NOMO-1 (cell line): ENCODE measurements around the gene ARHGEF4.

Experiments
- DNase-seq, 2 experiments: peaks; one replicate each; lab custom pipeline; 2025; ENCODE audit not compliant: unreplicated experiment in 2 of 2; lab: John Stamatoyannopoulos, UW

ARHGEF4 gene

DNA sequence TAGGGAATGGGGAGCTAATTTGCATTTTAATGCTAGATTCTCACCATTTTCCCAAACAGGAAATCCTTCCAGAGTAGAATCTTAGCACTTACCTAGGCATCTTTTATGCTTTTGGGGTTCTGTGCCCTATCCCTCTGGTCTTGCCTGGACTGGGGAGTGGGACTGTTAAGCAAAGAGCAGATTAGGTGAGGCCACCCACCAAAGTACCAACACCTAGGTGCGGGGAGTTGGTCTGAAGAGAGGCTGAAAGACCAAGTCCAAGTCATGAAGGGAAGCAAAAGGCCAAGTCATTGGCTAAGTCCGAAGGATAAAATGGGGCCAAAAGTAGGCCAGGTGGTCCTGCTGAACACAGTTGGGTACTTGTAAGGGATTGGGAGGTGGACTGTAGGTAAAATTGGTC lies 169.8 kb downstream of the ARHGEF4 start:
- no peak for DNase-seq

DNA sequence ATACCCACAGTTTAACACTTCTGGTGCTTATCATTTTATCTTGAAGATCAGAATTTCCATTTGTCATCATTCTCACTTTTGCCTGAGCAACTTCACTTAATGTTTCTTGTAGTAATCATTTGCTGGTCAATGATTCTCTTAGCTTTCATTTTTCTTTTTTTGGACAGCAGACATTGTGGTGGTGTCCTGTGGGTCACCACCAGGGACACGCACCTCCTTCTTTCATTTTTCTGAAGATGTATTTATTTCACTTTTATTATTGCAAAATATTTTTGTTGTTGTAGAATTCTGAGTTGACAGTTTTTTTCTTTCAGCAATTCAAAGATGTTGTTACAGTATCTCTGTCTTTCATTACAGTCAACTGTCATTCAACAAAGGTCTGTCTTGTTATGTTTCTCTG lies 172.3 kb downstream of the ARHGEF4 start:
- DNase-seq, result no peak

DNA sequence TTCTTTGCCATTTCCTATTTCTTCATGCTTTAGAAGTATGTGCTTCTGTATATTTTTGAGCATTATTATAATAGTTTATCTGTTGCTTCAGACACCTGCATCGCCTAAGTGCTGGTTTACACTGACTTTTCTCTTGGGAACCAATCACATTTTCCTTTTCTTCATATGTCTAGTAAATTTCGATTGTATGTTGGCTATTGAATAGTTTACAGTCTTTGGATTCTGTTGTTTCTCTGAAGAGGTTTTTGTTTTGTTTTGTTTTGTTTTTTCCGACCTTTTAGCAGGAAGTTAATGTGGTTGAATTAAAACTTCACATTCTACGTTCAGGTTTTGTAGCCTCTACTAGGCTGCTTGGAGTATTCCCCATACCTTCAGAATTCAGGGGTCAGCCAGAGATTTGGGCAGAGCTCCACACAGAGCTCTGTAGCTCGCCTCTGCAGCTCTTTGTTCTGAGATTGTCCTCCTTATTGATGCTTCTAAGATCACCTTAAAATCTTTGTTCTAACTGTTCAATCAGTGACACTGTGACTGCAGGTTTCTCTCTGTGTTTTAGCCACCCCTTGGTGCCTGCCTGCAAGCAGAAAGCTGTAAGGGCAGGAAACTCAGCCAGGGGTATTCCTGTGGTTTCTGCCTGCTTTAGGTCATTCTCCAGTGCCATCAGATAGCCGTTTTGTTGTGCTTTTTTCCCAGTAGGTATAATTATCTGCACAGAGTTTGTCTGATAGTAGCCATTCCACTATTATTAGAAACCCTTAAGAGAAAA lies 173.2 kb downstream of the ARHGEF4 start:
- no peak for DNase-seq

DNA sequence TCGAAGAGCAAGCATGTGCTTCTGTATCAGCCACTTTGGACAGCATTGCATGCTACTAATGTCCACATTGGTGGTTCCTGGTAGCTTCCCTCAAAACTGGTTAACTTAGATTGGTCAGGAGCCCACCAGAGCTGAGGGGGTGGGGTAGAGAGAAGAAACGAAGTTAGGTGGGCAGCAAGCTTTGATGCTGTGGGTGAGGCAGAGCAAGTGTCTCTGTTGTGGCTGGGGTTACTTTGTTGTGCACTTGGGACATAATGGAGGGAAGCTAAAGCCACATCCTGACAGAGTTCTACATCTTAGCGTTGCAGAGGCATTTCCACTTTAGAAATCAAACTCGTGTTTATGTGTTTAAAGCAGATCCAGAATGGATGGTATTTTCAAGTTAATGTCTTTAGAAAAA lies 173.9 kb downstream of the ARHGEF4 start:
- no peak for DNase-seq

DNA sequence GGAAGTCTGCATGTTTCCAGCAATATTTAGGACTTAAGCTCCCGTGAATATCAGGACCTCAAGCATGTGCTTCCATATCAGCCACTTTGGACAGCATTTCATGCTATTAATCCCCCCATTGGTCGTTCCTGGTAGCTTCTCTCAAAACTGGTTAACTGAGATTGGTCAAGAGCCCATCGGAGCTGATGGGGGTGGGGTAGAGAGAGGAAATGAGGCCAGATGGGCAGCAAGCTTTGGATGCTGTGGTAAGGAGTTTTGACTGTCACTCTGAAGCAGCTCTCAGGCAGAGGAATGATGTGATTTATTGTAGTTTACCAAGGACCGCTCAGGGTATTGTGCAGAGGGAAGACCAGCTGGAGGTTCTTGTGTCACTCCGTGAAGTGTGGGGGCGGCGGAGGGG lies 174.8 kb downstream of the ARHGEF4 start:
- DNase-seq, result no peak

DNA sequence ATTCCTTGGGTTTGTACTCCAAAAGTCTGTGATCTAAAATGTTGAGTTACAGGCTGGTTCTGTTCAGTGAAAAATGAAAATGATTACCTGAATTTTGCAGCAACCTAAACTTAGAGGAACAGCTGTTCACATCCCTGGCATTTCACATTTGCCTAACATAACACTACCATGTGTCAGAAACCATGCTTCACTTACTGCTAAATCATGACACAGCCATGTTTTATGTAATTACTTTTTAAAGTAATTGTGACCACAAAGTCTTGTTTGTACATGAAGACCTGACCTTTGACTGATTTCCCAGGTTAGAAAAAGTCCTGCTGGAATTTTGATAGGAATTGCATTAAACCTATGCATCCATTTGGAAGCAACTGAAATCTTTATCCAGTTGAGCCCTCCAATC lies 177.4 kb downstream of the ARHGEF4 start:
- no peak for DNase-seq

DNA sequence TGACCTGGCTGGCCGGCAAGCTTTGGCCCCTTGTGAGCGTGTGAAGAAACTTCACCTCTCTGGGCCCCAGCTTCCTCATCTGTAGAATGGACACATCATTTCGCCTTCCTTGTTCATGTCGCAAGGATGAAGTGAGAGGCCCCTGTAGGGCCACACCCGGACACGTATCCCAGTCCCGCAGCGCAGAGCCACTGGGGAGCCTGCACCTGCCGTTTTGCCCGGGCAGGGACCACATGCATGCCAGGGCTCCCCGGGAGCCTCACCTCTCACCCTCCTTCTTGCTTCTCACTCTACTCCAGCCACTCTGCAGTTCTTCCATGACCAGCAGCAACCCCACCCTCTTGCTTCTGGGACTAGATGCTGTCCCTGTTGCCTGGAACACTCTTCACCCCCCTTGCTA lies 179.1 kb downstream of the ARHGEF4 start:
- DNase-seq, result no peak

DNA sequence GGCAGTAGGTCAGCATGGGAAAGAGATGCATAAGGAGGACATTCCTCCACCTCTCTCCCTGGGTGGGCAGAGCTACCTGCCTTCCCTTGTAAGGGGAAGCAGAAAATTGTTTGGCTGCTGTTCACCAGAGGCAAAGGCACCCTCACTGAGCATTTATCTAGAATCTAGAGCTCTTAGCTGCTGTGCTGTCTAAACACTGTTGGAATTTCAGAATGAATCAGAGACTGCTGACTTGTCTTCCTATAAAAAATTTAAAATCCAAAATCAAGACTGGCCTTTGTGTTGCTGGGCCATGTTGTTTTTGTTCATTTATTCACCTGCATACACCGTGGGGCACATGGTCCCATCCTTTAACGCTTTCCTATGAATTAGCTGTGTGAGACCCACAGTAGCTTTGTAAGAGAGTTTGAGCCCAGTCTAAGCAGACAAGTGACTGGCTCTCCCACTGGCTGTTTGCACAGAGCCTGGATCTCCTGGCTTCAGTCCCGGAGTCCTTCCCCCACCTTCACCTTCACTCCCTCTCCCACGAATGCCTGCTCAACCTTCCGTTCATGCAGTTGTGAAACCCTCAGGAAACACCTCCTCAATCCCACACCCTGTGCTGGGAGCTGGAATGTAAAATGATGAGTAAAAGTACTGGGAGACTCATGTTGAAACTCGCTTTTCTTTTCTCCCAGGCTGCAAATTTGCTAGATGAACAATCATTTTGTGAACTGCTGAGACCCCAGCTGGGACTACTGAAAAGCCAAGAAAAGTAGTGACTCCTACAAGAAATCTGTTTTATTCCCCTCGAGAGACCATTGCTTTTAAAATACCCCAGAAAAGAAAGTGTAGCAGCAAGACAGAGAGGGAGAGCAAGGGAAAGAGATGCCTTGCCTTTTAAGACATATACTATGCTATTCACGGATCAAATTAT lies 180.4 kb downstream of the ARHGEF4 start:
- no peak for DNase-seq

DNA sequence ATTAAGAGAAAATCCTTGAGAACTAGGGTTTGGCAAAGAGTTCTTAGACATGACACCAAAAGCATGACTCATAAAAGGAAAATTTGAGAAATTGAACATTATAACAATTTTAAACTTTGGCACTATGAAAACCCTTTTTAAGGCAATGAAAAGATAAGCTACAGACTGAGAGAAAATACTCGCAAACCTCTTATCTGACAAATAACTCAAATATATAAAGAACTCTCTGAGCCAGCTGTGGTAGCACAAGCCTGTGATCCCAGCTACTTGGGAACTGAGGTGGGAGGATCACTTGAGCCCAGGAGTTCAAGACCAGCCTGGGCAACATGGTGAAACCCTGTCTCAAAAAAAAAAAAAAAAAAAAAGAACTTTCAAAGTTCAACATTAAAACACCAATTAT lies 186.0 kb downstream of the ARHGEF4 start:
- no peak for DNase-seq

DNA sequence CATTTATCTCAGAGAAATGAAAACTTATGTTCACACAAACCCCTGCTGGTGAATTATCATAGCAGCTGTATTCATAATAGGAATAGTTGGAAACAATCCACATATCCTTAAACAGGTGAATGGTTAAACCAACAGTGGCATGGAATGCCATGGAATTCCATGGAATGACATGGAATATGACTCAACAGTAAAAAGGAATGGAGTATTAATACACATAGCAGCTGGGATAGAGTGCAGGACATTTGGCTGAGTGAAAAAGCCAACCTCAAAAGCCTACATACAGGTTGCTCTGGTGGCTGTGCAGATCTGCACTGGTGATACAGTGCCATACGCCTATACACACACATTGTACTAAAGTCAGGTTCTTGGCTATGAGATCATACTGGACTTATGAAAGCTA lies 187.0 kb downstream of the ARHGEF4 start:
- no peak for DNase-seq

DNA sequence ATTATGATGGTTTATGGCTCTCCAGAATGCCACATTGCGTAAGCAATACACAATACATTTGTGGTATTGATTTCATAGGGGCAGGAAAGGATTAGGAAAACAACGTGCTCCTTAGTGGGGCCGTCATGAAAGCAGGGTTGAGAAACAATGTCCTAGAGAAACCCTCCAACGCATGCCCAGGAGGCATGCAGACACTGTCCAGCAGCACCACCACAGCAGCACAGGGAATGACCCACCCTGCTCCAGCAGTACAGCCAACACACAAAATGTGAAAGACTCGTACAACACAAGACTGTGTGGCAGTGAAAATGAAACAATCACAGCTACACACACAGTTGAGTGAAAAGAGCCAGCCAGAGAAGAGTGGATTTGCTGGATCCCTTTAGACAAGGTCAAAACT lies 190.2 kb downstream of the ARHGEF4 start:
- DNase-seq, result no peak

DNA sequence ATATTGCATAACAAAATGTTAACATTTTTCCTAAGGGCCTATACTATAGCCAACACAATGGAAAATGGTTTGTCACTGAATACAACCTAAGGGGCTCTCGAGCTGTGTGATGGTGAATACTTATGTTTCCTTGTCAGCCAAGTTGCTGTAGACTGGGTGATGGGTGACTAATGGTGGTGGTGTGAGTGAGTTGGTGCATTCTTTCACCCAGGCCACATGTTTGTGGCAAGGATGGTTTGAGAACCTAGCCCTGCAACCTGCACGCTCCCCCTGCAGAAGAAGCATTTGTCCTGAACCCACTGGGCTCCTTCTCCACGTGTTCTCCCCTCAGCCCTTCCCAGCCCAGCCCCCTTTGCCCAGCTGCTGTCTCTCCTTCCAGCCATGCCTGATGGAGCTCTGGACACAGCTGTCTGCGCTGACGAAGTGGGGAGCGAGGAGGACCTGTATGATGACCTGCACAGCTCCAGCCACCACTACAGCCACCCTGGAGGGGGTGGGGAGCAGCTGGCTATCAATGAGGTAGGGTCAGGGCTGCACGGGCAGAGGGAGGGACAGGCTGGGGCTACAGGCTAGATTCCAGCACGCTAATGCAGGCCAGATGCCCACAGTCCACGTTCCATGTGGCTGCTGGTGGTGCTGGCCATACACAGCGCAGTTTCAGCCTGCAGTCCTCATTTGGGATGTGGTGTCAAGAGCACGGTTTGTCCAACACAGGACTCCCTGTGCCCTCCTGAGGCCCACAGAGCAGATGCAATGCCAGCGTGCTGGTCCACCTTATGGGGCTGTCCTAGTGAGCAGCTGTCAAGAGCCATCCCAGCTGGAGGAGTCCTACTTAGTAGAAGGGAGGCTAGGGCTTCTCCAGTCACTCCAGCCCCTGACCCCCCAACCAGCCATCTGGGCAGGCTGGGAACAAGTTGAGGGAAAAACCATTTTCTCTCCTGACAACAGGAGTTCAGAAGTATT lies 191.1 kb downstream of the ARHGEF4 start:
- DNase-seq, result no peak

DNA sequence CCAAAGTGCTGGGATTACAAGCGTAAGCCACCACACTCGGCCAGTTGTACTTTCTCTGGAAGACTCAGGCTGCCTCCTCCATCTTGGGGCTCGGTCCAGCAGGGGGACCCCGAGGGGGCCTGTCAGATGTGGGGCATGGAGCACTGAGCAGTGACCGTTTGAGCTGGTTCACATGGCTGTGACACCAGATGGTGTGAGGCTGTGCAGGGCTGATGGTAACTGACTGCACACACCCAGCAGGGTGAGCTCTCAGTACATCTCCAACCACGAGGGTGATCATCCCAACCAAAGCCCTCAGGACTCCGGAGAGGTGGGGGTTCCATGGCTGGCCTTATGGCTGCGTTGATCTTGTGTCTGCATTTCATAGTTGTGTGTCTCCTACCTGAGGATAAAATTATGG lies 193.1 kb downstream of the ARHGEF4 start:
- no peak for DNase-seq

DNA sequence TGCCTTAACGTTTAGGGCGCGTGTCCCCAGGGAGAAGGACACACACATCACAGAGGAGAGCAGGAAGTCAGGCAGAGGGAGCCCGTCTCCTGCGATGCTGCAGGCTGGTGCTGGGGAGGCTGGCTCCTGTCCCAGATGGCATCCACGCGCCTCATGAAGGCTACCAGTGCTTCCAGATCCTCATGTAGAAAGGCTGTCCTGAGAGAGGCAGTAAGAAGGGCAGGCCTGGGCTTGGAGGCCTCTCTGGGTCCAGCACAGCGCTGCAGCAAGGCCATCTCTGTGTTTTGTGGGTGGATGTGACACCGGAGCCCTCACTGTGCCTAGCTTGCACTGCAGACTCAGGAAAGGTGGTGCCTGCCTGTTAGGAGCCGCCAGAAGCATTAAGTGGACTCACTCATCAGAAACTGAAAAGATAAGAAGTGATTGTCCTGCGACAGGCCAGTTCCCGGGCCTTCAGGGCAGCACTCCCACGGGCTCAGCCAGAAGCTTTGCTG lies 193.8 kb downstream of the ARHGEF4 start:
- no peak for DNase-seq

DNA sequence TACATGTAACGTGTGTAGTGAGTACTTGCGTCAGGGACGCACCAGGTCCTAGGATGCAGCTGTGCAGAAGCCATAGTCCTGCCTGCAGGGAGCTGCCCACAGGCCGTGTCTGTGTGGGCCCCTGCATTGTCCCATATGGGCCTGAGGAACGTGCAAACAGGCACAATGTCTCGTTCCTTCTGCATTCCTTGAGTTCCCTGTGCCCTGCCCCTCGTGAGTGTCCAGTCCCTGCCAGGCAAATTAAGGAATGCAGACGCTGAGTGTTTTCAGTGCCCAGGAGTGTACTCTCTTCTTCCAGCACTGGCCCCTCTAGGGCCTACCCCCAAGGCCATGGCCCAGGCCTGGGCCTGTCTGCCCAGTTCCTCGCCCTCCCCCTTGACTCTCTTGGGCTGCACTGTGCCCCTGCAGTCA lies 194.7 kb downstream of the ARHGEF4 start:
- no peak for DNase-seq

DNA sequence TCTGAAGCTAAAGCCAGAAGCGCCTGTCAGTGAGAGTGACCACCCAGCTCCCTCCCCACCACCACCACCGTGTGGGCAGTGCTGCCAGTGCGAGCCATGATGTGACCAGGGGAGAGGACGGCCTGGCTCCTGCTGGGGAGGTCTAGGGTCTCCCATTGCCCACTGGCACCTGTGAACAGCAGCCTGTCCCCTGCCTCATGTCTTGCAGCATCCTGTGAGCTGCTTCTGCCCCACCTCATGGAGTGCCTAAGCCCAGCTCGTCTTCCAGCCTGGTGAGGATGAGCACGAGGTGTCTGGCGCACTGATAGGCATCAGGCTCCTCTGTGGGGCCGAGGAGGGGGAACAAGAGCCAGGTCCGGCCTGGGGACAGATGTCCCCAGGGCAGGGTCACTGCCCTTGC lies 195.2 kb downstream of the ARHGEF4 start:
- no peak for DNase-seq

DNA sequence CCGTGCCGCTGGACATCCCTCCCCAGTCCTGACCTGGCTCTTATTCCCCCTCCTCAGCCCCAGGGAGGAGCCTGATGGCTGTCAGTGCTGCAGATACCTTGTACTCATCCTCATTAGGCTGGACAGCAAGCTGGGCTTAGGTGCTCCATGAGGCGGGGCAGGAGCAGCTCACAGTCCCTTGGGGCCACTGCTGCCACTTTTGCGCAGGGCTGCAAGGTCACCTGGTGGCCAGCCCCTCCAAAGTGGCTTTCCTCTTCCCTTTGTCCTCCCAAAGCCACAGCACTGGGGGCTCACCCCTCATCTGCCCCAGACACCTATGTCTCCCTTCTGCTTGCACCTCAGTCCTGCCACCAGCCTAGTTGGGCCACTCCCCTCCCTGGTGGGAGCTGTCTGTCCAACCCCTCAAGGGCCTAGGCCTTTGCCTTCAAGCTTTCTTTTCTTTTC lies 195.7 kb downstream of the ARHGEF4 start:
- no peak for DNase-seq

DNA sequence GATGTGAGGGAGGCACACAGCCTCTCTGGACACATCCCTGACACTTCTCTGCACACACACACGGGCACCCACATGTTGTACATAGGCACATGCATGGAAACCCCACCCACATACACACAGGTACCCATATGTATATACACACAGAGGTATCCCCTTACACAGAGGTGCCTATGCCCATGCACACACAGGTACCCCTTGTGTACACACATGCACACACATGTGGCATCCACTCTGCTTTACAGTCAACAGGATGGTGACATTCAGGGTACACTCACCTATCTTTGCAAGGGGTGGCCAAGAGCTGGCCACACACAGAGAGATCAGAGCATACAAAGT lies 197.0 kb downstream of the ARHGEF4 start:
- DNase-seq, result no peak

DNA sequence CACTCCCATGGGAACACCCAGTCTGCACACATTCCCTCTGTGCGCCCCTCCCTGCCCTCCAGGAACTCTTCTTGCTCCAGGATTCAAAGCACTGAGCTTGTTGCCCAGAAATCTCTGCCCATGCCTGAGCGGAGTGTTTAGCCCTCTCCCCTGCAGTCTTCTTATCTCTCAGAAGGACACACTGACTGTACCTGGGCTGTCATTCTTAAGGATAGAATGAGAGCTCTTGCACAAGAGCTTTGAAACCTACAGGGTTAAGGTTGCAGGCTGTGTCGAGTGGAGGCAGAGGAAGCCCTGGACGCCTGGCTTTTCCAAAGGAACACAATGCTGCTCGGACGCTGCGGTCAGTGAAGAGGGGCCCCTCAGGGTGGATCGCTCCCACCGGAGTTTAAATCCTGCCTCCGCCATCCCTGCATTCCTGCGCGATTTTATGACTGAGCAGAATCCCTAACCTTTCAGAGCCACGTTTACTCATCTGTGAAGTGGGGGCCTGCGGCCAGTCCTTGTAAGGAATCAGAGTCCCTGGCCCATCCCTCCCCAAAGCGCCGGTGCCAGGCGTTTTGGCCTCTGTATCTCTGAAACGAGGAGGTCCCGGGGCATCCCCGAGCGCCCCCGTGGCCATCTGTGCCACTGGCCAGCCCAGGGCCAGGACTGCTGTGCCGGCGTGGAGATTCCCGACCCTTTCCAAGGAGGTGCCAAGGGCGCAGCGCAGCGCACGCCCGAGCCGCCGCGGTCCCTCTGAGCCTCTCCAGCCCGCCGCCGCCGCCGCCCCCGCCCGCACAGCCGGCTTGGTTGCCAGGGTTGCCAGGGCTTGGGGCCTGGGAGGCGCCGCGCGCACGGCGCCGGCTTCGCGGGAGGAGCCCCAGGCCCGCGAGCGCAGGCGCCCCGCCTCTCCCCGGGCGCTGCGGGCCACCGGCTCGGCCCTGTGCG lies 197.7 kb downstream of the ARHGEF4 start:
- no peak for DNase-seq
